Memory B cell (primary cell): ENCODE measurements around the gene CCDC85A.
"Not testable (repeated sequence)": the region's sequence is repeated elsewhere in the genome, so short reads cannot be mapped to it uniquely, and the experiment has no call there.

ENCODE experiments used
- ATAC-seq: fragments of 150-1000 bp; cut with Tn5 transposase; 2 replicates; pipeline ENCODE4 v1.10.0; 2021; ENCODE audit warnings: low read depth, mild to moderate bottlenecking, moderate library complexity
- DNase-seq, 2 donors: peaks; one replicate each; pipeline ENCODE4 v3.0.0; 2022; ENCODE audit warnings: low spot score in 2 of 2
- H3K27ac Mint-ChIP-seq: one replicate; pipeline ENCODE4 v1.8.0; 2022; ENCODE audit warnings: mild to moderate bottlenecking, moderate library complexity, mixed read lengths
- H3K27me3 Mint-ChIP-seq: one replicate; pipeline ENCODE4 v1.8.0; 2022; ENCODE audit warnings: mixed read lengths
- H3K36me3 Mint-ChIP-seq: one replicate; pipeline ENCODE4 v1.8.0; 2022; ENCODE audit warnings: mild to moderate bottlenecking, mixed read lengths
- H3K4me1 Mint-ChIP-seq: one replicate; pipeline ENCODE4 v1.8.0; 2022; ENCODE audit warnings: mixed read lengths
- H3K4me3 Mint-ChIP-seq: one replicate; pipeline ENCODE4 v1.8.0; 2022; ENCODE audit warnings: mild to moderate bottlenecking, moderate library complexity, mixed read lengths
- H3K9me3 Mint-ChIP-seq: one replicate; pipeline ENCODE4 v1.8.0; 2022; ENCODE audit warnings: mixed read lengths

Gene CCDC85A

GRCh38 chr2:56183643-56184499, at the start of gene CCDC85A:
Gene CCDC85A (plus strand): TSS chr2:56183990. CDS start chr2:56184625, 635 bp downstream.
- peak; percentile 88 for ATAC-seq
- peak; percentile 69 to 75 for DNase-seq
- no peak within 1 kb of the TSS for H3K27ac Mint-ChIP-seq
- H3K36me3 Mint-ChIP-seq = no peaks in the 10 kb centered on the region
- H3K4me1 Mint-ChIP-seq = peaks cover 4% of the 10 kb centered on the region
- H3K9me3 Mint-ChIP-seq = no peaks in the 10 kb centered on the region
- H3K4me3 Mint-ChIP-seq = peak within 1 kb of the TSS; percentile 62
- peaks cover 33% of the 10 kb centered on the region for H3K27me3 Mint-ChIP-seq

GRCh38 chr2:56134861-56135260, 48.9 kb upstream of the CCDC85A start:
- no peak for ATAC-seq
- H3K36me3 Mint-ChIP-seq = no peaks in the 10 kb centered on the region
- no peaks in the 10 kb centered on the region for H3K27me3 Mint-ChIP-seq

GRCh38 chr2:56142497-56143061, 41.2 kb upstream of the CCDC85A start:
- H3K9me3 Mint-ChIP-seq, ATAC-seq, DNase-seq, H3K36me3 Mint-ChIP-seq, H3K4me1 Mint-ChIP-seq, H3K4me3 Mint-ChIP-seq, H3K27ac Mint-ChIP-seq, H3K27me3 Mint-ChIP-seq: not testable (repeated sequence)

More at GRCh38 chr2:56134861-56135260, 48.9 kb upstream of the CCDC85A start:
- Mint-ChIP-seq H3K9me3 (no peaks in the 10 kb centered on the region), H3K4me3 (no peak overlapping the region), H3K4me1 (no peaks in the 10 kb centered on the region), H3K27ac (no peak overlapping the region)
- DNase-seq = no peak

GRCh38 chr2:56147907-56148306, 35.9 kb upstream of the CCDC85A start:
- DNase-seq (no peak), ATAC-seq (no peak)
- Mint-ChIP-seq H3K4me1 (no peaks in the 10 kb centered on the region), H3K27me3 (peaks cover 6% of the 10 kb centered on the region), H3K36me3 (no peaks in the 10 kb centered on the region), H3K27ac (no peak overlapping the region), H3K9me3 (peaks cover 2% of the 10 kb centered on the region), H3K4me3 (no peak overlapping the region)

- H3K4me3 Mint-ChIP-seq = no peak overlapping the region
- DNase-seq (no peak), ATAC-seq (no peak)
- no peaks in the 10 kb centered on the region for H3K4me1 Mint-ChIP-seq
- H3K27ac Mint-ChIP-seq = no peak overlapping the region
- peaks cover 3% of the 10 kb centered on the region for H3K27me3 Mint-ChIP-seq
- H3K9me3 Mint-ChIP-seq = no peaks in the 10 kb centered on the region
- H3K36me3 Mint-ChIP-seq = no peaks in the 10 kb centered on the region
These were observed 35.0 kb upstream of the CCDC85A start for GRCh38 chr2:56148825-56149224.

GRCh38 chr2:56151841-56152240, 31.9 kb upstream of the CCDC85A start:
- ATAC-seq = no peak
- no peaks in the 10 kb centered on the region for H3K9me3 Mint-ChIP-seq

GRCh38 chr2:56155188-56155587, 28.6 kb upstream of the CCDC85A start:
- Mint-ChIP-seq H3K4me3 (no peak overlapping the region), H3K9me3 (no peaks in the 10 kb centered on the region), H3K27ac (no peak overlapping the region), H3K36me3 (no peaks in the 10 kb centered on the region), H3K27me3 (no peaks in the 10 kb centered on the region), H3K4me1 (no peaks in the 10 kb centered on the region)
- DNase-seq = no peak
- no peak for ATAC-seq

More at GRCh38 chr2:56151841-56152240, 31.9 kb upstream of the CCDC85A start:
- Mint-ChIP-seq H3K4me3 (no peak overlapping the region), H3K27ac (no peak overlapping the region), H3K36me3 (no peaks in the 10 kb centered on the region), H3K27me3 (peaks cover 3% of the 10 kb centered on the region), H3K4me1 (no peaks in the 10 kb centered on the region)
- no peak for DNase-seq

GRCh38 chr2:56159875-56160274, 23.9 kb upstream of the CCDC85A start:
- H3K27me3 Mint-ChIP-seq, ATAC-seq, H3K4me1 Mint-ChIP-seq, H3K9me3 Mint-ChIP-seq, H3K27ac Mint-ChIP-seq, H3K36me3 Mint-ChIP-seq, DNase-seq, H3K4me3 Mint-ChIP-seq: not testable (repeated sequence)

GRCh38 chr2:56167616-56168562, 15.9 kb upstream of the CCDC85A start:
- peaks cover 8% of the 10 kb centered on the region for H3K27me3 Mint-ChIP-seq

GRCh38 chr2:56169521-56169920, 14.3 kb upstream of the CCDC85A start:
- no peaks in the 10 kb centered on the region for H3K36me3 Mint-ChIP-seq
- no peaks in the 10 kb centered on the region for H3K4me1 Mint-ChIP-seq
- H3K9me3 Mint-ChIP-seq = peaks cover 2% of the 10 kb centered on the region
- ATAC-seq = no peak
- no peak overlapping the region for H3K4me3 Mint-ChIP-seq
- H3K27me3 Mint-ChIP-seq = peaks cover 8% of the 10 kb centered on the region
- H3K27ac Mint-ChIP-seq = no peak overlapping the region
- no peak for DNase-seq

More at GRCh38 chr2:56167616-56168562, 15.9 kb upstream of the CCDC85A start:
- ATAC-seq (no peak), DNase-seq (no peak)
- H3K36me3 Mint-ChIP-seq = no peaks in the 10 kb centered on the region
- peaks cover 2% of the 10 kb centered on the region for H3K9me3 Mint-ChIP-seq
- no peaks in the 10 kb centered on the region for H3K4me1 Mint-ChIP-seq
- no peak overlapping the region for H3K4me3 Mint-ChIP-seq
- no peak overlapping the region for H3K27ac Mint-ChIP-seq

GRCh38 chr2:56170504-56170903, 13.3 kb upstream of the CCDC85A start:
- H3K27me3 Mint-ChIP-seq = peaks cover 8% of the 10 kb centered on the region
- no peak overlapping the region for H3K27ac Mint-ChIP-seq
- DNase-seq (no peak), ATAC-seq (no peak)
- H3K36me3 Mint-ChIP-seq = no peaks in the 10 kb centered on the region
- H3K4me3 Mint-ChIP-seq = no peak overlapping the region
- H3K9me3 Mint-ChIP-seq = peaks cover 2% of the 10 kb centered on the region
- H3K4me1 Mint-ChIP-seq = no peaks in the 10 kb centered on the region

- ATAC-seq = no peak
- no peaks in the 10 kb centered on the region for H3K4me1 Mint-ChIP-seq
- H3K9me3 Mint-ChIP-seq = peaks cover 2% of the 10 kb centered on the region
- H3K27ac Mint-ChIP-seq = no peak overlapping the region
- peaks cover 6% of the 10 kb centered on the region for H3K27me3 Mint-ChIP-seq
- DNase-seq = no peak
- no peak overlapping the region for H3K4me3 Mint-ChIP-seq
- no peaks in the 10 kb centered on the region for H3K36me3 Mint-ChIP-seq
These were observed 12.8 kb upstream of the CCDC85A start for GRCh38 chr2:56170988-56171387.

- H3K36me3 Mint-ChIP-seq = no peaks in the 10 kb centered on the region
- no peaks in the 10 kb centered on the region for H3K4me1 Mint-ChIP-seq
- no peak overlapping the region for H3K27ac Mint-ChIP-seq
- H3K4me3 Mint-ChIP-seq = no peak overlapping the region
- ATAC-seq = no peak
- H3K9me3 Mint-ChIP-seq = no peaks in the 10 kb centered on the region
- peaks cover 9% of the 10 kb centered on the region for H3K27me3 Mint-ChIP-seq
- DNase-seq = no peak
These were observed 8.0 kb upstream of the CCDC85A start for GRCh38 chr2:56175779-56176178.
